HK-2 (cell line): Measurements from ENCODE around the gene TTC12.

Source experiments
- DNase-seq: peaks from one replicate; pipeline ENCODE4 v3.0.0-alpha.2; 2018; ENCODE audit not compliant: unreplicated experiment

TTC12 gene

GRCh38 chr11:113404859-113405430 lies 90.6 kb downstream of the TTC12 start:
- DNase-seq = no peak

- DNase-seq = no peak
Observed at GRCh38 chr11:113405724-113406478, 91.5 kb downstream of the TTC12 start.

GRCh38 chr11:113407163-113407562 lies 92.8 kb downstream of the TTC12 start:
- no peak for DNase-seq

- DNase-seq = no peak
Observed at GRCh38 chr11:113408206-113408605, 93.8 kb downstream of the TTC12 start.

GRCh38 chr11:113408887-113409286 lies 94.5 kb downstream of the TTC12 start:
- no peak for DNase-seq

GRCh38 chr11:113409526-113409925 lies 95.1 kb downstream of the TTC12 start:
- DNase-seq = no peak

- no peak for DNase-seq
Observed at GRCh38 chr11:113410414-113411135, 96.2 kb downstream of the TTC12 start.

GRCh38 chr11:113411536-113411935 lies 97.2 kb downstream of the TTC12 start:
- no peak for DNase-seq

- no peak for DNase-seq
Observed at GRCh38 chr11:113412675-113413074, 98.3 kb downstream of the TTC12 start.

- no peak for DNase-seq
Observed at GRCh38 chr11:113415343-113415742, 101.0 kb downstream of the TTC12 start.
